Keratinocyte (primary cell): ENCODE data around the gene TMEM183A.

Experiments used
- EZH2 ChIP-seq: IDR thresholded peaks from one replicate; pipeline ENCODE4 v1.6.1; 2012; ENCODE audit warnings: inconsistent platforms, mild to moderate bottlenecking, low read length, moderate library complexity
- TF ChIP-seq, protein P1 (sequence below), 3 experiments: IDR thresholded peaks in 1 of 3; conservative IDR thresholded peaks in 1 of 3; optimal IDR thresholded peaks in 1 of 3; 2 replicates in 2 of 3; 3 replicates in 1 of 3; pipeline versions ENCODE3 to v1.5.1; 2011; ENCODE audit warnings: low read length in 3 of 3, mild to moderate bottlenecking in 3 of 3, moderate library complexity in 2 of 3, control low read depth in 1 of 3, inconsistent platforms in 1 of 3; ENCODE audit not compliant: insufficient read depth in 2 of 3; ENCODE audit errors: extremely low read depth in 1 of 3

GRCh38 chr1:203034422-203035110 lies 27.4 kb downstream of the TMEM183A start:
- TF ChIP-seq, protein P1, sequence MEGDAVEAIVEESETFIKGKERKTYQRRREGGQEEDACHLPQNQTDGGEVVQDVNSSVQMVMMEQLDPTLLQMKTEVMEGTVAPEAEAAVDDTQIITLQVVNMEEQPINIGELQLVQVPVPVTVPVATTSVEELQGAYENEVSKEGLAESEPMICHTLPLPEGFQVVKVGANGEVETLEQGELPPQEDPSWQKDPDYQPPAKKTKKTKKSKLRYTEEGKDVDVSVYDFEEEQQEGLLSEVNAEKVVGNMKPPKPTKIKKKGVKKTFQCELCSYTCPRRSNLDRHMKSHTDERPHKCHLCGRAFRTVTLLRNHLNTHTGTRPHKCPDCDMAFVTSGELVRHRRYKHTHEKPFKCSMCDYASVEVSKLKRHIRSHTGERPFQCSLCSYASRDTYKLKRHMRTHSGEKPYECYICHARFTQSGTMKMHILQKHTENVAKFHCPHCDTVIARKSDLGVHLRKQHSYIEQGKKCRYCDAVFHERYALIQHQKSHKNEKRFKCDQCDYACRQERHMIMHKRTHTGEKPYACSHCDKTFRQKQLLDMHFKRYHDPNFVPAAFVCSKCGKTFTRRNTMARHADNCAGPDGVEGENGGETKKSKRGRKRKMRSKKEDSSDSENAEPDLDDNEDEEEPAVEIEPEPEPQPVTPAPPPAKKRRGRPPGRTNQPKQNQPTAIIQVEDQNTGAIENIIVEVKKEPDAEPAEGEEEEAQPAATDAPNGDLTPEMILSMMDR (optimal IDR thresholded peaks at IDR 0.05 in 1 of 3, IDR thresholded peaks at IDR 0.05 in 1 of 3, conservative IDR thresholded peaks at IDR 0.05 in 1 of 3; ENCODE audit: extremely low read depth in 1 of 3, insufficient read depth in 2 of 3, low read length in 3 of 3): no peak
- TF ChIP-seq EZH2: no peak
